Neural crest cell (in vitro differentiated cells): ENCODE data around the gene HSF4. TPM values are rescaled to one million over a fixed set of nuclear protein-coding genes. Genes with fewer than 3 reads are reported as not detected.

Experiments used
- DNase-seq: peaks from one replicate; pipeline ENCODE4 v3.0.0; 2021; ENCODE audit warnings: low read depth, mixed read lengths, low spot score
- H3K27ac Mint-ChIP-seq: one replicate; pipeline ENCODE4 v1.8.0; 2021; ENCODE audit warnings: mild to moderate bottlenecking, mixed read lengths; ENCODE audit not compliant: unreplicated experiment
- H3K27me3 Mint-ChIP-seq: 2 replicates; pipeline ENCODE4 v1.8.0; 2021; ENCODE audit warnings: low read depth, mild to moderate bottlenecking, mixed read lengths
- H3K36me3 Mint-ChIP-seq: 2 replicates; pipeline ENCODE4 v1.8.0; 2021; ENCODE audit warnings: low read depth, mild to moderate bottlenecking, mixed read lengths
- H3K4me1 Mint-ChIP-seq: 2 replicates; pipeline ENCODE4 v1.8.0; 2021; ENCODE audit warnings: mixed read lengths
- H3K4me3 Mint-ChIP-seq: one replicate; pipeline ENCODE4 v1.8.0; 2021; ENCODE audit warnings: mild to moderate bottlenecking, mixed read lengths
- H3K9me3 Mint-ChIP-seq: 2 replicates; pipeline ENCODE4 v1.8.0; 2021; ENCODE audit warnings: mixed read lengths
- CTCF ChIP-seq: fragments of 200-600 bp; sonication (generic); conservative IDR thresholded peaks from 2 replicates; pipeline ENCODE4 v1.5.0; 2021; ENCODE audit warnings: antibody characterized with exemption, mild to moderate bottlenecking
- long read RNA-seq: library from polyadenylated mRNA; unstranded; transcript quantifications from one replicate; pipeline ENCODE4 v2.0.0, GENCODE V29; 2020
- total RNA-seq: library from RNA; stranded (reverse); gene quantifications from 2 replicates; pipeline ENCODE4 v1.2.1, GENCODE V29; 2021

Gene HSF4
- 1.3 TPM in 1 of 2 replicates, not detected in the other for total RNA-seq
- long read RNA-seq = 0 reads

GRCh38 chr16:67164599-67165061 is at the start of gene HSF4:
Gene HSF4, plus strand, starts transcription at chr16:67164745. Its CDS starts 67 bp downstream, at chr16:67164812.
- H3K4me3 Mint-ChIP-seq = peak within 1 kb of the TSS; percentile 57
- TF ChIP-seq CTCF = no peak
- no peak within 1 kb of the TSS for H3K27ac Mint-ChIP-seq
- H3K27me3 Mint-ChIP-seq = peaks cover 97% of the 10 kb centered on the region
- no peaks in the 10 kb centered on the region for H3K9me3 Mint-ChIP-seq
- peaks cover 8% of the 10 kb centered on the region for H3K4me1 Mint-ChIP-seq
- no peaks in the 10 kb centered on the region for H3K36me3 Mint-ChIP-seq
- DNase-seq = no peak

GRCh38 chr16:67114793-67115192 is 49.8 kb upstream of the HSF4 start:
- TF ChIP-seq CTCF = no peak
- H3K4me3 Mint-ChIP-seq = no peak overlapping the region
- no peak for DNase-seq
- no peaks in the 10 kb centered on the region for H3K9me3 Mint-ChIP-seq
- peaks cover 22% of the 10 kb centered on the region for H3K4me1 Mint-ChIP-seq
- no peak overlapping the region for H3K27ac Mint-ChIP-seq
- no peaks in the 10 kb centered on the region for H3K36me3 Mint-ChIP-seq
- H3K27me3 Mint-ChIP-seq = no peaks in the 10 kb centered on the region

GRCh38 chr16:67115639-67116038 is 48.9 kb upstream of the HSF4 start:
- Mint-ChIP-seq H3K27me3 (no peaks in the 10 kb centered on the region), H3K4me3 (no peak overlapping the region), H3K9me3 (no peaks in the 10 kb centered on the region), H3K4me1 (peaks cover 17% of the 10 kb centered on the region), H3K27ac (no peak overlapping the region), H3K36me3 (no peaks in the 10 kb centered on the region)
- DNase-seq = no peak
- TF ChIP-seq CTCF = no peak

GRCh38 chr16:67116388-67117311 is 47.9 kb upstream of the HSF4 start:
- Mint-ChIP-seq H3K36me3 (no peaks in the 10 kb centered on the region), H3K4me3 (no peak overlapping the region), H3K4me1 (peaks cover 10% of the 10 kb centered on the region), H3K27me3 (no peaks in the 10 kb centered on the region), H3K9me3 (no peaks in the 10 kb centered on the region), H3K27ac (peak overlapping the region; percentile 63)
- TF ChIP-seq CTCF = no peak
- no peak for DNase-seq

- Mint-ChIP-seq H3K27me3 (no peaks in the 10 kb centered on the region), H3K27ac (no peak overlapping the region), H3K4me1 (peaks cover 6% of the 10 kb centered on the region), H3K36me3 (no peaks in the 10 kb centered on the region), H3K9me3 (no peaks in the 10 kb centered on the region), H3K4me3 (no peak overlapping the region)
- DNase-seq = no peak
- no peak for TF ChIP-seq CTCF
Observed at GRCh38 chr16:67117716-67118115, 46.8 kb upstream of the HSF4 start.
